Raji (cell line): ENCODE data around the gene COQ10A.
A peak's percentile ranks its signal among the peaks of the same experiment; 100 is the strongest.

ENCODE experiments used
- POLR2A ChIP-seq: IDR thresholded peaks from 2 replicates; pipeline ENCODE4 v1.6.1; 2011; ENCODE audit warnings: low read depth, low read length, control low read depth; ENCODE audit not compliant: insufficient read depth

COQ10A gene

DNA sequence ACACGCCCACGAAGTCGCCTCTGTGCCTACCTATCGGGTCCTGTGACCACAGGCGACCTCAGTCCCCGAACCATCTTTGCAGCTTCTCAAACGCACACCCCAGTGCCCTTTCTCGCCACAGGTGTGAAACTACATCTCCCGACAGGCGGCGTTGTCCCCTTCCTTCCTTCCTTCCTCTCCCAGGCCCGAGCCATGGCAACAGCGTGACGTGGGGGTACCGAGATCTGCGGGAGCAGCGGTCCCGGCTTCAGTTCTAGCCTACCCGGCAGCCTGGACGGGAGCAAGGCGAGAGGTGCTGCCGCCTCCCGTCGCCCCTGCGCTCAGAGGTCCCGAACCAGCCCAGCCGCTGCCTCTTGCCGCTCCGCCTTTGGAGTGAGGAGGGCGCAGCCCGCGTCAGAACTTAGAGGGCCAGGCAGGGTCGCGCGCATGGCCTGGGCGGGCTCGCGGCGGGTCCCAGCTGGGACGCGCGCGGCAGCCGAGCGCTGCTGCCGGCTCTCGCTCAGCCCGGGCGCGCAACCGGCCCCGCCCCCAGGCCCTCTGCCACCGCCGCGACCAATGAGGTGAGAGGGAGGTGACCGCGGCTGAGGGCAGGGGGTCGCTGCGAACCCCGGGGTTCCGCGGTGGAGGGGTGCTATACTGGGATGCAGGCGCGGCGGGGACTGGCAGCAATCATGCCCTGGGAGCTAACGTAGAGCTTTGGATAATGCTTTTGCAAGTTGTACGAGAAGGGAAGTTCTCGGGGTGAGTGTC is at the start of gene COQ10A:
TSS of gene COQ10A (plus strand) at position 250 of the 750 bp plus-strand sequence. CDS start at position 427, 177 bp downstream.
- TF ChIP-seq POLR2A: peak; percentile 92

DNA sequence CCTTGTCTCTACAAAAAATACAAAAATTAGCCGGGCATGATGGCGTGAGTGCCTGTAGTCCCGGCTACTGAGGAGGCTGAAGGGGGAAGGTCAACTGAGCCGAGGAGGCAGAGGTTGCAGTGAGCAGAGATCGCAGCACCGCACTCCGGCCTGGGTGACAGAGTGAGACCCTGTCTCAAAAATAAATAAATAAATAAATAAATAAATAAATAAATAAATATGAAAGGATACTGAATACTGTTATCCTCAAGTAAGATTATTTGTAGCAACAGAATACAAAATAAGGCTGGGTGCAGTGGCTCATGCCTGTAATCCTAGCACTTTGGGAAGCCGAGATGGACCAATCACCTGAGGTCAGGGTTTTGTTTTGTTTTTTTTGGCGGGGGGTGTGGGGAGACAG is 46.9 kb upstream of the COQ10A start:
- no peak for TF ChIP-seq POLR2A

DNA sequence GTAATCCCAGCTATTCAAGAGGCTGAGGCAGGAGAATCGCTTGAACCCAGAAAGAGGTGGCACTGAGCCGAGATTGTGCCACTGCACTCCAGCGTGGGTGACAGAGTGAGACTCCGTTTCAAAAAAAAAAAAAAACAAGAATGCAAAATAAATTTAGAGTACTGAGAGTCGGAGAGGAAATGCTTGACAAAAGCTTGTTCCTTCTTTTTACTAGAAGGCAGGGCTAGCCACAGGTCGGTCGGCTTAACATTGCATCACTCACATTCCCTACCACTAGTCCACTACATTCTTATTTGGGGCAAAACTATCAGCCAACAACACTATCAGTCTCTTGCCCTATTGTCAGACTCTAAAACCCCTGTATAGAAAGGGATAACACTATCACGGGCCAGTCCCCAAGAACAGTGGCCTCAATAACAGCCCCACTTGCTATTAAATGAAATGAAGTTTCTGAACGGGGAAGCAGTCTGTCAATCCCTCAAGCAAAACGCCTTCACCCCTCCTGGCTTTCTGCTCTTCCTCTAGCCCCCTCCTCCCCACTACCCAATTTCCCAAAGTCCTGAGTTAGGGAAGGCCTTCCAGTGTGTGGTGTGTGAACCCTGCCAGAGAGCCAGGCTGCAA is 46.0 kb upstream of the COQ10A start:
- TF ChIP-seq POLR2A: no peak

DNA sequence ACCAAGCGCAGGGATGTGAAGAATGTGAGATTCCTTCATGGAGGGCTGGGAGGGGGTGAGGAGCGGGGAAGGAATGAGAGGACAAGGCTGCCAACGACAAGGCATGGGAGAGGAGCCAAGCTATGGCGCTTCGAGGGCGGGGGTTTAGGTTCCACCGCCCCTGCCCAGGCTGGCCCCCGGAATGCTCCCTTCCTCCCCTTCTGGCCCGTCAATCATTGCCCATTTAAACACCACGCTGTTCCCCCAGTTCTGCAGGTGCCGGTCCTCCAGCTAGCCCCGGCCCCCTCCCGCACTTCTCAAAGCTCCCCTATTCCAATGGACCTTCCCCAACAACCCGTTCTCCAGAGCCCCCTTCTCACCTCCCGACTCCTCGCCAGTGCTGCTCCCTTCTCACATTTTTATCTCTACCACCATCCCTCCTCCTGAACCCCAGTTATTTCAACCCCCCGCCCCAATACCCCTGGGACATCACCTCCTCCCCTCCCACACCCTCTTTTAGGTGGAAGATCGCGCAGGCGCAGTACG is 45.4 kb upstream of the COQ10A start:
- TF ChIP-seq POLR2A: no peak

DNA sequence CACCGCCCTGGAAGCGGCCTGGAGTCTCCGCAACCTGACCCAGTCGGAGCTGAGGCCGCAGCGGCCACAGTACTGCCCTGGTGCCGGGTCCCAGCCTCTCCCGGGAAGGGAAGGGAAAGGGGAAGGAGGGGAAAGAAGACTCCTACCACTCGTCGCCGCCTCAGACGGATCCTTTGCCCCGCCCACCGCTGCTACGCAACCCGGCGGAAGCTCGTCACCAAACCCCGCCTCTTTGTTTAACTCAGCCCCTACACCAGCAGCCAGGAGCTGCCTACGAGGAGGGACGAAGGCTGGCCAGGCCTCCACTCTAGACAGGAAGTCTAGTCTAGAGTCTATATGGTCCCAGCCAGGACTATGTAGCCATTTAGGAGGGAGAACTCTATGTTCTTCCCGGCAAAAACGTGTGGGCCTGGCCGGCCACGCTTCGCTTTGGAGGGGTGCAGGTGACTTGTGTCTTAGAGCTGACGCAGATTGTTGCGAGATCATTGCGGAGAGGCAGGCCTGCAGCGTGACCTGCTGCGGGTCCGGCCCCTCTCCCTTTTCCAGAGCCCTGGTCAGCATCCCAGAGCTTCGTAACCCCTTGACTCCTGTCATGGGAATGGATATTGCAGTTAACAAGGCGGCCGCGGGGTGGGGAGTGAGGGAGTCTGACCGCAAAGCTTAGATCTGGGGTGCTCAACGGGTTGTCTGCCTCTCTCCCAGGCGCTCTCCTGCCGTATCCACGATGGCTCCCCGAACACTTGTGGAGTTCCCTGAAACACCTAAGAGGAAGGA is 44.8 kb upstream of the COQ10A start, which contains the start of gene RNF41:
TSS of gene RNF41 (minus strand) at position 166 of the 774 bp plus-strand sequence. CDS start 7,875 bp downstream, outside the sequence.
- TF ChIP-seq POLR2A: peak; percentile 97

DNA sequence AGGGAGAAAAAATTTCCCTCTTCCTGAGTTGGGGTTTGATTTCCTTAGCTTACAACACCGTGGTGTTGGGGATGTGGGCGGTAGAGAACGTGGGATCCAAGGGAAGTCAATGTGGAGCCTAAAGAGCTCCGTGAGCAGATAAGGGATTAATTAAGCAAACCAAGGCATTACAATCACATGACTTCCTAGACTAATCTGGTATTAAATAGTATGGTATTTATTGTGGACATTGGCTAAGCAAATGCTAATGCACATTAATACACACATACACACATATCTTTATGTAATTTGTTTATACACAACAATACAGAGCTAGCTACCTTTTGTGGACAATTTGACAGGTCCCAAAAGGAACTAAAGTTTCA is 44.2 kb upstream of the COQ10A start:
- TF ChIP-seq POLR2A: no peak

DNA sequence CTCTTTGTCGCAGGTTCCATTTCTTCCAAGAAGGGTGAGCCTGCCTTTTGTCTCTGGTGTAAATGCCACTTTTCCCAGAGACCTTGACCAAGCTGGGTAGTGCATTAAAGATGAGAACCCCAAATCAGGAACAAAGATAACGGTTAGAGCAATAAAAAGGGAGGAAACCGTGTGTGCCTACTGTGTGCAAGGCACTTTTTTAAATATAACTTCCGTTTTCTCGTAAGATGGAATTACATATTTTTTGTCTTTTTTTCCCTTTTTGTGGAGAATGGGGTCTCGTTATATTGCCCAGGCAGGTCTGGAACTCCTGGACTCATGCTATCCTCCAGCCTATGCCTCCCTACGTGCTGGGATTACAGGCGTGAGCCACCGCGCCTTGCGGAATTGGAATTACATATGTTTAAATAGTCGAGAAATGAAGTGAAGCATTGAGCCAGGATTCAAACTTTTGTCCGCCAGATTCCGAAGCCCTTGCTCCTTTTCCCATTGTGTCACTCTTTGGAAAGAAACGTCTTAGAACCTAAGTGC is 43.1 kb upstream of the COQ10A start:
- no peak for TF ChIP-seq POLR2A

DNA sequence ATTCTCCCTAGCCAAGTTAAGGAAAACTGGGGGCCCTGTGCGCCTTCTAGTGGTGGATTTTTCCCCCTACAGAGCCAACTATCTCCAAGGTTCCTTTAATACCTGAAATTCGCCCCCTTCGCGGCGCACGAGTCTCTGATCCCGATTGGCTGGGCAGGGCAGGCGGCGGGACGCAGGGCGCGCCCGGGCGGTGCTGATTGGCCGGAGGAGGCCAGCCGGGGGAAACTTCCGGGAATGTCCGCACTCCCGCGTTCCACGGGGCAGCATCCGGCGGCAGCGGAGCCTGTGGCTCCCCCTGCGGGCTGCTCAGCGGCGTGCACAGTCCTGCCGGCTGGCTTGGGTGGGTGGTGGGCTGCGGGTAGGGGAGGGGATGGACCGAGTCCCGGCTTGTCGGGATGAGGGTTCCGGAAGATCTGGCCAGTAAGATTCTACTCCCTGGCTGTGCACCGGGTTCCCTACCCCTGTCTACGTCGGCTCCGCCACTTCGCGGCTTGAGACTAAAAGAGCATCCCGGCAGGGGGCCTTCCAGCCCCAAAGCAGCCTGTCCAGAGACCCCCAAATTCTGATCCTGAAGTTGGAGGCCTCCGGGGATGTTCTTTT is 42.5 kb upstream of the COQ10A start, which contains the start of gene NABP2:
TSS of gene NABP2 (plus strand) at position 241 of the 600 bp plus-strand sequence. CDS start 515 bp downstream, outside the sequence.
- peak; percentile 65 for TF ChIP-seq POLR2A

DNA sequence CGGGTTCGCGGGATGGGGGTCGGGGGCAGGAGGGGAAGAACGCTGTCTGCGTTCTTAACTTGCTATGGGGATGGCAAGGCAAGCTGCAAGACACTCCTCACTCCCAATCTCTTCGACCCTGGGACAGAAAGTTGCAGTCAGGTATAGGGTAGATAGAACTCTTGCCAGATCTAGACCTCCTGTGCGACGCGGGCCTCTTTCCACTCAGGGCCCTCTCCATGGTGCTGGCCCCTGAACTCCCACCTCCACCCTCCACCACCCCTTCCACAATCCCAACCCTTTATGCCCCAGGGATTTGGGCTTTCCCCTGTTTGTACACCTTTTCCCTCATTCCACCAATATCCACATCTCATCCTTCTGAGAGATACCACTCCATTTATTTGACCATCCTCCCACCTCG is 41.8 kb upstream of the COQ10A start:
- no peak for TF ChIP-seq POLR2A

DNA sequence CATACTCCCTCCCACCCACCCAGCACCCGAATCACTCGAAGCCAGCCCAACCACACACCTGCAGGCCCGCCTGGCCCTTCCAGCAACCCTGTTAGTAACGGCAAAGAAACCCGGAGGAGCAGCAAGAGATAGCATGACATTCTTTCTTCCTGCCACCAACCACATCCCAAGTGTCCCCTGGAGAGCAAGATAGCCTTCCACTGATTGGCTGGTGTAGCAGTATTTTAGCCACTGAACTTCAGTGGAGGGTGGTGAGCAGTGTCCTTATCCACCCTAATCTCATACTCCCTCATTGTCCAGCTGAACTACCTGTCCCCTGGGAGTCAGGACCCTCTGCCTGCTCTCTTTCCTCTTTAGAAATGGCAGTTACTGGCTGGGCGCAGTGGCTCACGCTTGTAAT is 37.7 kb upstream of the COQ10A start:
- TF ChIP-seq POLR2A: no peak

DNA sequence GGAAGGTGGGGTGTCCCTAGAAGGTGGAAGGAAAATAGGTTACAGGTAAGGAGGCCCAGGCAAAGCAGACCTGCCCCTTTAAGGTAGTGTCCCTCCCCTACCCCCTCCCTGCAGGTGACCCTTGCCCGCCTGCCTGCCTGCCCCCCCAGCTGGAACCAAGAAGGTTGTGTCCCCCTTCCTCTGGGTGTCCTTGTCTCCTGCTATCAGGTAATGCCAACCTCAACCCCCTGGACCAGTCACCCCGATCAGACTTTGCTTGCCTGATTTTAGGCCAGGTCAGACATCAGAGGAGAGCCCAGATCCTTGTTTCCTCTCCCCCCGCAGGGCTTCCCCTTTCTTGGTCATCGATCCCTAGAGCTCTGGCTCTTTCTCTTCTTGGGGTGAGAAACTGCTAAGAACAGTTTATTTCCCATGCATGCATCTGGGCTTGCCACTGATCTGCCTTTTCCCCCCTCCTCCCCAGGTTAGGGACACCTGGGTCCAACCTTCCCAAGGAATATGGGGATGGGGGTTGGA is 36.8 kb upstream of the COQ10A start, which contains the start of gene SLC39A5:
TSS of gene SLC39A5 (plus strand) at position 136 of the 516 bp plus-strand sequence. CDS start 1,224 bp downstream, outside the sequence.
- TF ChIP-seq POLR2A: no peak

DNA sequence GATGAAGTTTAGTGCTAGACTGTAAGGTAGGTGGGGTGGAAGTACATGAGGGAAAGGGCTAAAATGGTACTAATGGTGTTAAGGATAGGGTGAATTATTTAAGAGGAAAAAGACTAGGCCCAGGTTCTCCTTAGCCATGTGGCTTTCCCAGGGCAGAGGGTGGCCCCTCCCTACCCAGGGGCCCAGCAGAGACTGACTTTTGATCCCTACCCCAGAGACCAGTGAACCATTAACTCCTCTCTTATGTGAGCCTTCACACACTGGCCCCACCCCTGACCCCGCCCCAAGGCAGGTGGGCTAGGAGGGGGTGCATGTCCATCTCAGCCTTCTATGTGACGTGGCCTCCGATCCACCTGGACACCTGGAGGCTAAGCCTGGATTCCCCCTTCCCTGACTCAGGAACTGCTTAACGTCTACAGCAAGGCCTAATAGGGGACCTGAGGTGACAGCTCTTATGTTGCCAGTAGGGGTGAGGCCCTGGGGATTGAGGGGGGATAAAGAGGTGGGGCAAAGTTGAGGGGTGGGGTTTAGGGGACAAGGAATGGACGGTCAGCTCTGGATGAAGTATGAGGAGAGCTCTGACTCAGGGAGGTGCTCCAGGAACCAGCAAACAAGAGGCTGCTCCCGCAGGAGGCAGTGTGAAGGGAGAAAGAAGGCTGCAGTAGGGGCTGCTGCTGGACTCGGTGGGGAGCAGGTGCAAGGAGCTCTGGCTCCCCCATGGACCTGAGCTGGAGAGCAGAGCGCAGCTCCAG is 36.1 kb upstream of the COQ10A start:
- no peak for TF ChIP-seq POLR2A

DNA sequence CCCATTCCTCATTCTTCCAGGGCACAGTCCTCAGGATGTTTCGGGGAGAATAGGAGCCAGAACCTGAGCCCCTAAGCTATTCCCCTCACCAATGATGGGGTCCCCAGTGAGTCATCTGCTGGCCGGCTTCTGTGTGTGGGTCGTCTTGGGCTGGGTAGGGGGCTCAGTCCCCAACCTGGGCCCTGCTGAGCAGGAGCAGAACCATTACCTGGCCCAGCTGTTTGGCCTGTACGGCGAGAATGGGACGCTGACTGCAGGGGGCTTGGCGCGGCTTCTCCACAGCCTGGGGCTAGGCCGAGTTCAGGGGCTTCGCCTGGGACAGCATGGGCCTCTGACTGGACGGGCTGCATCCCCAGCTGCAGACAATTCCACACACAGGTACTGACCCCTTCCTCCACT is 35.6 kb upstream of the COQ10A start:
- TF ChIP-seq POLR2A: no peak
